HG02642 (cell line): ENCODE results near the gene MRPL38.

ENCODE experiments used
- ATAC-seq: cut with Tn5 transposase; IDR thresholded peaks from one replicate; pipeline ENCODE4 v1.9.1; 2021; ENCODE audit warnings: mild to moderate bottlenecking; ENCODE audit not compliant: unreplicated experiment, poor library complexity

The MRPL38 gene

GRCh38 chr17:75920045-75920560, 15.4 kb upstream of the MRPL38 start:
- ATAC-seq = no peak

GRCh38 chr17:75919611-75920010, 14.9 kb upstream of the MRPL38 start:
- no peak for ATAC-seq

GRCh38 chr17:75917917-75918445, 13.3 kb upstream of the MRPL38 start:
- ATAC-seq = no peak

GRCh38 chr17:75917141-75917916, 12.6 kb upstream of the MRPL38 start:
- ATAC-seq = no peak

GRCh38 chr17:75915268-75915667, 10.6 kb upstream of the MRPL38 start:
- no peak for ATAC-seq

GRCh38 chr17:75914643-75915267, 10.1 kb upstream of the MRPL38 start:
- no peak for ATAC-seq

GRCh38 chr17:75913537-75914210, 9.0 kb upstream of the MRPL38 start:
- no peak for ATAC-seq

- ATAC-seq = no peak
Observed at GRCh38 chr17:75910699-75911098, 6.0 kb upstream of the MRPL38 start.

- no peak for ATAC-seq
Observed at GRCh38 chr17:75909812-75910274, 5.2 kb upstream of the MRPL38 start.

GRCh38 chr17:75909051-75909811, 4.5 kb upstream of the MRPL38 start:
- ATAC-seq = no peak

GRCh38 chr17:75908201-75908600, 3.5 kb upstream of the MRPL38 start:
- ATAC-seq = no peak

GRCh38 chr17:75906143-75906884, 1.6 kb upstream of the MRPL38 start:
- no peak for ATAC-seq

GRCh38 chr17:75902406-75902805, 2.3 kb downstream of the MRPL38 start:
- ATAC-seq = no peak

GRCh38 chr17:75901727-75902126, 3.0 kb downstream of the MRPL38 start:
- no peak for ATAC-seq

- no peak for ATAC-seq
Observed at GRCh38 chr17:75900691-75901533, 3.8 kb downstream of the MRPL38 start.

- no peak for ATAC-seq
Observed at GRCh38 chr17:75899767-75900468, 4.8 kb downstream of the MRPL38 start.

- no peak for ATAC-seq
Observed at GRCh38 chr17:75899353-75899752, 5.3 kb downstream of the MRPL38 start.

GRCh38 chr17:75898791-75899190, 5.9 kb downstream of the MRPL38 start:
- ATAC-seq = no peak
